Mucosa of descending colon (tissue), 3 donors: Measurements from ENCODE around the gene MIA2. TPM values are rescaled to one million over a fixed set of nuclear protein-coding genes. Genes with fewer than 3 reads are reported as not detected.

Experiments used
- ATAC-seq: fragments of 200-7000 bp; cut with Tn5 transposase; one replicate; pipeline ENCODE4 v1.9.1; 2020; ENCODE audit warnings: mild to moderate bottlenecking, moderate library complexity
- DNase-seq, 3 donors: peaks; one replicate each; pipeline ENCODE4 v3.0.0-alpha.2; 2020
- H3K36me3 ChIP-seq: fragments of 200-600 bp; one replicate; pipeline ENCODE4 v1.8.0; 2021; ENCODE audit warnings: low read depth, mild to moderate bottlenecking
- H3K4me1 ChIP-seq: fragments of 200-600 bp; one replicate; pipeline ENCODE4 v1.8.0; 2021; ENCODE audit warnings: low read depth, mild to moderate bottlenecking
- H3K4me3 ChIP-seq: fragments of 200-600 bp; one replicate; pipeline ENCODE4 v1.8.0; 2021; ENCODE audit warnings: mild to moderate bottlenecking
- H3K9me3 ChIP-seq: fragments of 200-600 bp; one replicate; pipeline ENCODE4 v1.8.0; 2021; ENCODE audit warnings: mild to moderate bottlenecking
- CTCF ChIP-seq: fragments of 200-600 bp; IDR thresholded peaks from one replicate; pipeline ENCODE4 v1.8.0; 2022; ENCODE audit warnings: antibody characterized with exemption, mild to moderate bottlenecking
- intact Hi-C, 2 donors: fragments of 100-400 bp; cut with DNase I in 1 of 2; cut with micrococcal nuclease in 1 of 2; formaldehyde crosslinking; loops; one replicate each; pipeline versions ENCODE4 v1.11.0 to v1.11.1; 2022; cut with DNase I, micrococcal nuclease
- total RNA-seq, 3 donors: library from RNA; stranded (reverse); fragmentation: NEBNext Ultra II Directional in 2 of 3; extraction: Animal tissue kit (Norgen Biotek cat#: 25700) in 2 of 3; gene quantifications; one replicate each; pipeline versions ENCODE4 v1.2.1 to v1.2.4, GENCODE V29; 2021 to 2023
- donor health status: DM: no; HTN: no; CAD: no; lungs with moderate emphysema.
- donor health status: DM: no; HTN: no; CAD: no.
- donor health status: DM: no; HTN: yes; CAD: no.

MIA2 gene
- total RNA-seq, 3 donors from 2014 or later = 46.1 to 81.9 (median 51.7) TPM

DNA sequence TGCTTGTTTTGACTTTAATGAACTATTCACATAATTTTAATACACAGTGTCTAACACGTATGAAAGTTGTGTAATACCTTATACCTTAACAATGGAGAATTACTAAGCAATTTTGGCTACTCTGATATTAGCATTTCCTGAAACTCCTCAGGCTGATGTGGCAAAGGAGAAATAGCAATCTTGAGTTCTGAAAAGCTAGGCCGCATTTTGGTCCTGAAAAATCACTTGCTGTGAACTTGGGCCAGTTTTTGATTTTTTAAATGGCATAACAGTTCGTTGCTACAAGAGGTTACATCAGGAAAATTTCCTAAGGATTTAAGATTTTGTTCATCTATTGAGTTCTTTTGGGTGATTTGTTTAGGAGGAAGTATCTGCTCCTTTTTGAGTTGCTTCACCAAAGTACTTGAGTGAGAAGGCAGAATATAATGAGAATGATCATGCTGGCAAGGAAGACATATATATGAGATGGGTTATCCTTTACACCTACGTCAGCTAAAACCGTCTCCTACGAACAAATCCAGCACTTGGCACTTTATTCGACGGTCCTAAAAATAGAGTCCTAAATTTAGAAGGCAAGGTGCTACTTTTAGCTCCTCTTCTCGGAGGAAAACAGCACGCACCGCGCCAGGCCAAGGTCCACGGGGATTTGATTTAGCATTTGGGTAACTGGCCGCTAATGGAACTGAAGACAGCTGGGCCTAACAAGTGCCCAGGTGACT, 32.2 kb downstream of the MIA2 start:
- peak overlapping the region; percentile 82 for H3K4me3 ChIP-seq
- peaks cover 6% of the 10 kb centered on the region for H3K9me3 ChIP-seq
- no peak for TF ChIP-seq CTCF
- DNase-seq (no peak), ATAC-seq (peak; percentile 0)
- H3K4me1 ChIP-seq = peaks cover 14% of the 10 kb centered on the region
- intact Hi-C loops = loop anchor here in 1 of 2 donors (10.0 kb wide), 1 partner anchor 151 kb away; the partner anchor contains the start of gene GEMIN2
- no peaks in the 10 kb centered on the region for H3K36me3 ChIP-seq

DNA sequence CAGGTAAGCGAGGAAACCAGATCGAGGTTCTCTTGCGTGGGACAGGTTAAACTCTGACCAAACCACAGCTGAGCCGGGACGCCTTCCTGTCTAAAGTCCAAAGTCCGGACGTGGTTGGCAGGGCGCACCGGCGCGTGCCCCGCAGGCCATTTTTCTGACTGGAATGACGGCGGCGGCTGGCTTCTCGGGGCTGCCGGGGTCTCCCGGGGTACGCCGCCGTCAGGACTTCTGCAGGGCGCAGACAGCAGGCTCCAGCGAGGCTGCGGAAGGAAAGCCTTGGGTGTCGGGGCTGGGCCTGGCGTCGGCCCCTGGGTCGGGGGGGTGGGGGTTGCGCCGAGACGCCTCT, 32.8 kb downstream of the MIA2 start:
- Histone ChIP-seq H3K4me1 (peaks cover 14% of the 10 kb centered on the region), H3K36me3 (no peaks in the 10 kb centered on the region), H3K9me3 (peaks cover 6% of the 10 kb centered on the region), H3K4me3 (peak overlapping the region; percentile 82)
- TF ChIP-seq CTCF = no peak
- DNase-seq = peak; percentile 89 to 91 (median 91)
- ATAC-seq = peak; percentile 90
- intact Hi-C loops = loop anchor here in 1 of 2 donors (10.0 kb wide), 1 partner anchor 152 kb away; the partner anchor contains the start of gene GEMIN2

DNA sequence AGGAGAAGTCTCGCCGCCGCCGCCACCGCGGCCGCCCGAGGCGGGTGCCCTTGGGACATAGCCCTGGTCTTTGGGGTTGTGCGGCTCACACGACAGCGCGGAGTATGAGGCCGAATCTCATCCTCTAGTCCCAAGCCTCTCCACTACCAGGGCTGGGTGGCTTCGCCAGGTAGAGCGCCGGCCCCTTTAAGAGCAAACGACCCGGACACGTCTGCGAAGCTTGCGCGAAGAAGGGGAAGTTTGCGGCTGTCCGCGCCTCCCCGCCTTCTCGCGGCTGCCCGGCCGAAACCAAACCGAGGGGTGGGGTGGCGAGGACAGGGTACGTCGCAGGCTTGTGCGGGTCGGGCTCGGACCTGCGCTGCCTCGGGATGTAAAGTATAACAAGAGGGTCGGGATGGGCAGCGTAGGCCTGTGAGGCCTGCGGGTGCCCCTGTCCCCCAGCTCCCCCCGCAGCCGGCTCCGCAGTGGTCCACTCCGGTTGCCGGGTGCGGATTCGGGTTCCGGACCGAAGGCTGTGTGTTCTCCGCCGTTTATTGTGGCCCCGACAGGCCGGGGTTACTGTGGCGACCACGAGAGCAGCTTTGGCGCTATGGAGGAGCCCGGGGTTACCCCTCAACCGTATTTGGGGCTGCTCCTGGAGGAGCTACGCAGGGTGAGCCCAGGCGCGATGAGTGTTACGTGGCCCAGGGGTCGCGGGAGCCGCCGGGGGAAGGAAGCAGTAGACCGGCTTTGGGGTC, 33.3 kb downstream of the MIA2 start:
- intact Hi-C loops = loop anchor here in 1 of 2 donors (10.0 kb wide), 1 partner anchor 152 kb away; the partner anchor contains the start of gene GEMIN2
- ATAC-seq (peak; percentile 96), DNase-seq (peak; percentile 89 to 92 (median 89))
- Histone ChIP-seq H3K4me3 (peak overlapping the region; percentile 82), H3K36me3 (no peaks in the 10 kb centered on the region), H3K4me1 (peaks cover 14% of the 10 kb centered on the region), H3K9me3 (peaks cover 4% of the 10 kb centered on the region)
- no peak for TF ChIP-seq CTCF

- no peak for DNase-seq
- peak; percentile 5 for ATAC-seq
- no peaks in the 10 kb centered on the region for H3K9me3 ChIP-seq
- intact Hi-C loops = loop anchor here in 1 of 2 donors (10.0 kb wide), 1 partner anchor 153 kb away; the partner anchor contains the start of gene GEMIN2
- H3K4me3 ChIP-seq = peak overlapping the region; percentile 82
- TF ChIP-seq CTCF = no peak
- no peaks in the 10 kb centered on the region for H3K36me3 ChIP-seq
- peaks cover 14% of the 10 kb centered on the region for H3K4me1 ChIP-seq
These were observed 33.9 kb downstream of the MIA2 start for GRCh38 chr14:39267608-39268005.

GRCh38 chr14:39268393-39268792, 34.7 kb downstream of the MIA2 start:
- no peak overlapping the region for H3K4me3 ChIP-seq
- ATAC-seq (no peak), DNase-seq (no peak)
- H3K36me3 ChIP-seq = no peaks in the 10 kb centered on the region
- intact Hi-C loops = loop anchor here in 1 of 2 donors (10.0 kb wide), 1 partner anchor 154 kb away; the partner anchor contains the start of gene GEMIN2
- TF ChIP-seq CTCF = no peak
- no peaks in the 10 kb centered on the region for H3K9me3 ChIP-seq
- H3K4me1 ChIP-seq = peaks cover 14% of the 10 kb centered on the region
